WTC11 (cell line): ENCODE measurements around the gene POLA1. TPM values are rescaled to one million over a fixed set of nuclear protein-coding genes. Genes with fewer than 3 reads are reported as not detected.

Experiments used
- ATAC-seq: fragments of 200-7000 bp; cut with Tn5 transposase; 2 replicates; pipeline ENCODE4 v1.10.0; 2021; ENCODE audit warnings: mild to moderate bottlenecking, moderate library complexity
- CTCF ChIA-PET: fragments of 300-600 bp; sonication (Branson Sonifier 250); formaldehyde crosslinking; loops from one replicate; lab custom pipeline; 2021; ENCODE audit warnings: antibody characterized with exemption; lab: Charles Lee
- POLR2A ChIA-PET: fragments of 350-600 bp; sonication (Branson Sonifier 250); formaldehyde crosslinking; loops from one replicate; lab custom pipeline; 2021; ENCODE audit warnings: antibody characterized with exemption; lab: Charles Lee
- DNase-seq: peaks from one replicate; pipeline ENCODE4 v3.0.0; 2021; ENCODE audit warnings: low spot score
- H3K27ac Mint-ChIP-seq: 2 replicates; pipeline ENCODE4 v1.8.0; 2021; ENCODE audit warnings: mixed read lengths
- H3K27me3 Mint-ChIP-seq: 2 replicates; pipeline ENCODE4 v1.8.0; 2021; ENCODE audit warnings: low read depth, mild to moderate bottlenecking, moderate library complexity, mixed read lengths
- H3K36me3 Mint-ChIP-seq: 2 replicates; pipeline ENCODE4 v1.8.0; 2021; ENCODE audit warnings: mixed read lengths
- H3K4me1 Mint-ChIP-seq: 2 replicates; pipeline ENCODE4 v1.8.0; 2022; ENCODE audit warnings: mixed read lengths
- H3K4me3 Mint-ChIP-seq: 2 replicates; pipeline ENCODE4 v1.8.0; 2021; ENCODE audit warnings: mild to moderate bottlenecking, moderate library complexity, mixed read lengths
- H3K9me3 Mint-ChIP-seq: 2 replicates; pipeline ENCODE4 v1.8.0; 2021; ENCODE audit warnings: mixed read lengths
- ARID4B ChIP-seq: sonication (generic); formaldehyde crosslinking; IDR thresholded peaks from 2 replicates; pipeline ENCODE4 v1.8.0; 2023; ENCODE audit warnings: missing genetic modification reagents, mild to moderate bottlenecking, borderline replicate concordance
- ATF3 ChIP-seq: sonication (generic); formaldehyde crosslinking; conservative IDR thresholded peaks from 2 replicates; pipeline ENCODE4 v1.8.1; 2022; ENCODE audit warnings: mild to moderate bottlenecking, missing genetic modification reagents
- ERG ChIP-seq: fragments of 250-450 bp; sonication (Bioruptor Pico); IDR thresholded peaks from 2 replicates; pipeline ENCODE4 v1.8.0; 2021; ENCODE audit warnings: mild to moderate bottlenecking
- GTF2I ChIP-seq: fragments of 250-450 bp; sonication (Bioruptor Pico); conservative IDR thresholded peaks from 2 replicates; pipeline ENCODE4 v1.4.0; 2021; ENCODE audit warnings: mild to moderate bottlenecking
- HMGXB4 ChIP-seq: sonication (generic); formaldehyde crosslinking; IDR thresholded peaks from 2 replicates; pipeline ENCODE4 v1.8.1; 2023; ENCODE audit warnings: mild to moderate bottlenecking, moderate library complexity, missing genetic modification reagents
- JUN ChIP-seq: sonication (generic); formaldehyde crosslinking; IDR thresholded peaks from 2 replicates; pipeline ENCODE4 v1.8.0; 2023; ENCODE audit warnings: mild to moderate bottlenecking, missing genetic modification reagents
- MAX ChIP-seq: sonication (generic); formaldehyde crosslinking; IDR thresholded peaks from 2 replicates; pipeline ENCODE4 v1.8.0; 2022; ENCODE audit warnings: mild to moderate bottlenecking, missing genetic modification reagents
- NFE2L1 ChIP-seq: sonication (generic); formaldehyde crosslinking; IDR thresholded peaks from 2 replicates; pipeline ENCODE4 v1.8.1; 2023; ENCODE audit warnings: missing genetic modification reagents
- NR1H2 ChIP-seq: sonication (generic); formaldehyde crosslinking; IDR thresholded peaks from 2 replicates; pipeline ENCODE4 v1.9.0; 2021; ENCODE audit warnings: mild to moderate bottlenecking, moderate library complexity, missing genetic modification reagents
- NR2C2 ChIP-seq: sonication (generic); formaldehyde crosslinking; IDR thresholded peaks from 2 replicates; pipeline ENCODE4 v1.8.0; 2022; ENCODE audit warnings: mild to moderate bottlenecking, missing genetic modification reagents
- NR3C1 ChIP-seq: sonication (generic); formaldehyde crosslinking; conservative IDR thresholded peaks from 2 replicates; pipeline ENCODE4 v1.8.1; 2023; ENCODE audit warnings: low read depth, mild to moderate bottlenecking, missing genetic modification reagents
- PREB ChIP-seq: sonication (generic); formaldehyde crosslinking; IDR thresholded peaks from 2 replicates; pipeline ENCODE4 v1.8.1; 2022; ENCODE audit warnings: mild to moderate bottlenecking, missing genetic modification reagents, moderate library complexity, borderline replicate concordance
- RELA ChIP-seq: sonication (generic); formaldehyde crosslinking; IDR thresholded peaks from 2 replicates; pipeline ENCODE4 v1.8.1; 2022; ENCODE audit warnings: missing genetic modification reagents, mild to moderate bottlenecking, borderline replicate concordance
- SMAD3 ChIP-seq: sonication (generic); formaldehyde crosslinking; IDR thresholded peaks from 2 replicates; pipeline ENCODE4 v1.8.0; 2022; ENCODE audit warnings: missing genetic modification reagents, mild to moderate bottlenecking, borderline replicate concordance
- ZNF121 ChIP-seq: sonication (generic); formaldehyde crosslinking; IDR thresholded peaks from 2 replicates; pipeline ENCODE4 v1.8.0; 2023; ENCODE audit warnings: missing genetic modification reagents
- ZNF232 ChIP-seq: sonication (generic); formaldehyde crosslinking; IDR thresholded peaks from 2 replicates; pipeline ENCODE4 v1.8.0; 2022; ENCODE audit warnings: mild to moderate bottlenecking, missing genetic modification reagents
- ZNF263 ChIP-seq: sonication (generic); formaldehyde crosslinking; IDR thresholded peaks from 2 replicates; pipeline ENCODE4 v1.8.1; 2022; ENCODE audit warnings: low read depth, mild to moderate bottlenecking, moderate library complexity, missing genetic modification reagents
- total RNA-seq: library from RNA; stranded (reverse); gene quantifications from 3 replicates; pipeline ENCODE4 v1.2.3, GENCODE V29; 2021
- TF ChIP-seq, protein P1 (sequence below): sonication (generic); formaldehyde crosslinking; IDR thresholded peaks from 2 replicates; pipeline ENCODE4 v1.8.0; 2022; ENCODE audit warnings: missing genetic modification reagents
- TF ChIP-seq, protein P2 (sequence below): sonication (generic); formaldehyde crosslinking; IDR thresholded peaks from 2 replicates; pipeline ENCODE4 v1.8.1; 2022; ENCODE audit warnings: mild to moderate bottlenecking, moderate library complexity, missing genetic modification reagents

The POLA1 gene
- total RNA-seq, 1 experiment from 2014 or later, result 29.9 TPM

DNA sequence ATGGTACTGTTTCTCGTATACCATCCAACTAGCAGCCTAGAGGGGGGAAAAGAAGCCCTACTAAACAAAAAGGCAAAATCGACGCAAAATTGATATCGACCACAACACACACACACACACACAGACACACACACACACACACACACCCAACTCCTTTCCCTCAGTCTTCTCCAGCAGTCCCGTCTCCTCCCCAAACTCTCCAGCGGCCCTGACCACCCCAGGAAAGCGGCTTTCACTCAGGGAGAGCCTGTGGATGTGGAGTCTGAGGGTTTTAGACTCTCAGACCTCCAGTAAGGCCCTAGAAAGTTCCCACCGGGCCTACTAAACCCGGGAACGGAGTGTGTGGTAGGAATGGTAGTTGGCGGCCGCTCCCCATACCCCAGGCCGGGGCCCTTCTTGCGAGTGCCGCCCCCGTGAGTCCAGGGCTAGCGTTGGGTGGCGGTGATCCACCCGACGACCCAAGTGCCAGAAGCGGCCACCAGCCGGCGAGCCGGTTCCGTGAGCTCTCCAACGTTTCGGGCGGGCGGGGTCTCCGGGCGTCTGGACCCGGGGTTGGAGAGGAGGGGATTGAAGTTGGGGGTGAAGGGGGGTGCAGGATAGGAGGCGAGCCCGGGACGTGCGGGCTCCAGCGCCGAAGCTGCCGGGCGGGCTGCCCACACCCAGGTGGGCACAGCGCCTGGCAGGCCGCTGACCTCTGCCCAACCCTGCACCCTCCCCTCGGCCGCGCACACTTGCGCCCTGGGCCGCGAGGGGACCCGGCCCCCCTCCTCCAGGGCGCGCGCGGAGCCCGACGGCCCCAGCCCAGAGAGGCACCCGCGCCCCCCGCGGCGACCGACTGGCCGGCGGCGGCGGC is 308.3 kb downstream of the POLA1 start:
- H3K4me1 Mint-ChIP-seq, result peaks cover 50% of the 10 kb centered on the region
- H3K4me3 Mint-ChIP-seq, result peak overlapping the region; percentile 45
- no peaks in the 10 kb centered on the region for H3K9me3 Mint-ChIP-seq
- peaks cover 92% of the 10 kb centered on the region for H3K27me3 Mint-ChIP-seq
- H3K27ac Mint-ChIP-seq, result no peak overlapping the region
- peak; percentile 19 for ATAC-seq
- peak; percentile 33 for DNase-seq
- ChIA-PET POLR2A (interaction anchor here (1.1 kb wide), 1 partner anchor 14 kb away, joined by 4 read pairs; the partner anchor contains the start of gene ARX), CTCF (interaction anchor here (0.6 to 2.4 kb wide), 3 partner anchors 19 to 948 kb away, joined by 3 to 11 read pairs (median 4); no protein-coding TSS in a partner anchor)
- no peak for TF ChIP-seq RELA (CRISPR knock-in tag)
- TF ChIP-seq, protein P1, sequence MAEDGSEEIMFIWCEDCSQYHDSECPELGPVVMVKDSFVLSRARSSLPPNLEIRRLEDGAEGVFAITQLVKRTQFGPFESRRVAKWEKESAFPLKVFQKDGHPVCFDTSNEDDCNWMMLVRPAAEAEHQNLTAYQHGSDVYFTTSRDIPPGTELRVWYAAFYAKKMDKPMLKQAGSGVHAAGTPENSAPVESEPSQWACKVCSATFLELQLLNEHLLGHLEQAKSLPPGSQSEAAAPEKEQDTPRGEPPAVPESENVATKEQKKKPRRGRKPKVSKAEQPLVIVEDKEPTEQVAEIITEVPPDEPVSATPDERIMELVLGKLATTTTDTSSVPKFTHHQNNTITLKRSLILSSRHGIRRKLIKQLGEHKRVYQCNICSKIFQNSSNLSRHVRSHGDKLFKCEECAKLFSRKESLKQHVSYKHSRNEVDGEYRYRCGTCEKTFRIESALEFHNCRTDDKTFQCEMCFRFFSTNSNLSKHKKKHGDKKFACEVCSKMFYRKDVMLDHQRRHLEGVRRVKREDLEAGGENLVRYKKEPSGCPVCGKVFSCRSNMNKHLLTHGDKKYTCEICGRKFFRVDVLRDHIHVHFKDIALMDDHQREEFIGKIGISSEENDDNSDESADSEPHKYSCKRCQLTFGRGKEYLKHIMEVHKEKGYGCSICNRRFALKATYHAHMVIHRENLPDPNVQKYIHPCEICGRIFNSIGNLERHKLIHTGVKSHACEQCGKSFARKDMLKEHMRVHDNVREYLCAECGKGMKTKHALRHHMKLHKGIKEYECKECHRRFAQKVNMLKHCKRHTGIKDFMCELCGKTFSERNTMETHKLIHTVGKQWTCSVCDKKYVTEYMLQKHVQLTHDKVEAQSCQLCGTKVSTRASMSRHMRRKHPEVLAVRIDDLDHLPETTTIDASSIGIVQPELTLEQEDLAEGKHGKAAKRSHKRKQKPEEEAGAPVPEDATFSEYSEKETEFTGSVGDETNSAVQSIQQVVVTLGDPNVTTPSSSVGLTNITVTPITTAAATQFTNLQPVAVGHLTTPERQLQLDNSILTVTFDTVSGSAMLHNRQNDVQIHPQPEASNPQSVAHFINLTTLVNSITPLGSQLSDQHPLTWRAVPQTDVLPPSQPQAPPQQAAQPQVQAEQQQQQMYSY (CRISPR knock-in tag), result 0 out of 2 replicates have a peak, but pooled peaks have one; percentile 11
- no peaks in the 10 kb centered on the region for H3K36me3 Mint-ChIP-seq

DNA sequence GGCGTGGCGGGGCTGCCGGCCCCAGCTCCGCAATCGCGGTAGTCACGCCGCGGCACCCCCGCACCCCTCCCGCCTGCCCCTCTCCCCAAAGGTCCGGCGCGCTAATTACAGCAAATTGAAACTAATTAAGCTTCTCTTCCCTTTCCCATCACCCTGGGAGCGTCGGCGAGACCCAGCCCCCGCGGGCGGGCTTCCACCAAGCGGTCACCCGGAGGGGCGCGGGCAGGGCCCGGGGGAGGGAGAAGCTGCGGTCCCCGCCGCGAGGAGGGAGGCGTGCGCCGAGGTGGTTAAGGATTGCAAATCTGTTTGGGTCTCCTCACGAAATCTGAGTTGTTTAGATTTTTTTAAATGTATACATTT is 308.9 kb downstream of the POLA1 start:
- ChIA-PET POLR2A (interaction anchor here (1.1 kb wide), 1 partner anchor 13 kb away, joined by 4 read pairs; the partner anchor contains the start of gene ARX), CTCF (interaction anchor here (0.6 to 2.4 kb wide), 3 partner anchors 18 to 949 kb away, joined by 3 to 11 read pairs (median 4); no protein-coding TSS in a partner anchor)
- Mint-ChIP-seq H3K27me3 (peaks cover 94% of the 10 kb centered on the region), H3K27ac (no peak overlapping the region), H3K9me3 (no peaks in the 10 kb centered on the region), H3K4me3 (peak overlapping the region; percentile 80), H3K36me3 (no peaks in the 10 kb centered on the region), H3K4me1 (peaks cover 48% of the 10 kb centered on the region)
- DNase-seq, result no peak
- ATAC-seq, result no peak
- TF ChIP-seq HMGXB4 (CRISPR knock-in tag), result no peak
- no peak for TF ChIP-seq ERG (CRISPR knock-in tag)
- TF ChIP-seq, protein P2, sequence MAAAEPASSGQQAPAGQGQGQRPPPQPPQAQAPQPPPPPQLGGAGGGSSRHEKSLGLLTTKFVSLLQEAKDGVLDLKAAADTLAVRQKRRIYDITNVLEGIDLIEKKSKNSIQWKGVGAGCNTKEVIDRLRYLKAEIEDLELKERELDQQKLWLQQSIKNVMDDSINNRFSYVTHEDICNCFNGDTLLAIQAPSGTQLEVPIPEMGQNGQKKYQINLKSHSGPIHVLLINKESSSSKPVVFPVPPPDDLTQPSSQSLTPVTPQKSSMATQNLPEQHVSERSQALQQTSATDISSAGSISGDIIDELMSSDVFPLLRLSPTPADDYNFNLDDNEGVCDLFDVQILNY (CRISPR knock-in tag), result no peak
- TF ChIP-seq SMAD3 (CRISPR knock-in tag), result no peak
- TF ChIP-seq GTF2I (CRISPR knock-in tag), result no peak
- no peak for TF ChIP-seq ATF3
- no peak for TF ChIP-seq PREB (CRISPR knock-in tag)
- no peak for TF ChIP-seq JUN (CRISPR knock-in tag)
- TF ChIP-seq MAX (CRISPR knock-in tag), result no peak
- no peak for TF ChIP-seq NR3C1
- TF ChIP-seq NR1H2 (CRISPR knock-in tag), result no peak
- no peak for TF ChIP-seq ZNF263 (CRISPR knock-in tag)
- TF ChIP-seq ZNF121 (CRISPR knock-in tag), result no peak
- no peak for TF ChIP-seq NR2C2
- no peak for TF ChIP-seq ARID4B (CRISPR knock-in tag)
- no peak for TF ChIP-seq ZNF232 (CRISPR knock-in tag)
- TF ChIP-seq NFE2L1 (CRISPR knock-in tag), result no peak
